PC-9 (cell line): ENCODE data around the gene BNC1. TPM values are rescaled to one million over a fixed set of nuclear protein-coding genes. Genes with fewer than 3 reads are reported as not detected.
A peak's percentile ranks its signal among the peaks of the same experiment; 100 is the strongest.

Source experiments
- BruUV-seq: library from RNA; stranded (reverse); fragments of 400-500 nt; replicated peaks from 2 replicates; lab custom pipeline; 2021; lab: Mats Ljungman, UMichigan
- CTCF ChIA-PET: fragments of 300-600 bp; sonication (Branson Sonifier 250); formaldehyde crosslinking; loops from one replicate; lab custom pipeline; 2022; ENCODE audit warnings: antibody characterized with exemption; lab: Charles Lee
- POLR2A ChIA-PET: fragments of 300-600 bp; sonication (Branson Sonifier 250); formaldehyde crosslinking; loops from one replicate; lab custom pipeline; 2022; ENCODE audit warnings: antibody characterized with exemption; ENCODE audit not compliant: unreplicated experiment; lab: Charles Lee
- DNase-seq, 2 experiments: peaks; one replicate each; pipeline versions ENCODE4 v3.0.0 to v3.0.0-alpha.2; 2015 to 2022; ENCODE audit warnings: mixed read lengths in 1 of 2
- H2AFZ ChIP-seq: fragments of 200-600 bp; sonication (generic); 2 replicates; pipeline ENCODE4 v1.8.1; 2017; ENCODE audit warnings: antibody characterized with exemption
- H3F3A ChIP-seq: fragments of 200-600 bp; sonication (generic); 2 replicates; pipeline ENCODE4 v1.8.1; 2017; ENCODE audit warnings: antibody characterized with exemption, mild to moderate bottlenecking, low read depth; ENCODE audit not compliant: insufficient read depth
- H3K27ac ChIP-seq: fragments of 200-600 bp; sonication (generic); 2 replicates; pipeline ENCODE4 v1.6.1; 2016; ENCODE audit warnings: mixed run types
- H3K27me3 ChIP-seq: fragments of 200-600 bp; sonication (generic); 2 replicates; pipeline ENCODE4 v1.6.1; 2016; ENCODE audit warnings: low read depth, mixed run types; ENCODE audit not compliant: insufficient read depth
- H3K36me3 ChIP-seq: fragments of 200-600 bp; sonication (generic); 2 replicates; pipeline ENCODE4 v1.6.1; 2016; ENCODE audit warnings: low read depth, mixed run types
- H3K4me1 ChIP-seq: fragments of 200-600 bp; sonication (generic); replicated peaks from 2 replicates; pipeline ENCODE4 v1.6.1; 2016; ENCODE audit warnings: mixed run types; ENCODE audit not compliant: insufficient read depth
- H3K4me2 ChIP-seq: fragments of 200-600 bp; sonication (generic); 2 replicates; pipeline ENCODE4 v1.6.1; 2017; ENCODE audit warnings: mixed run types
- H3K4me3 ChIP-seq: fragments of 200-600 bp; sonication (generic); 2 replicates; pipeline ENCODE4 v1.6.1; 2016; ENCODE audit warnings: mixed run types
- H3K79me2 ChIP-seq: fragments of 200-600 bp; sonication (generic); 2 replicates; pipeline ENCODE4 v1.6.1; 2017; ENCODE audit warnings: low read depth, mixed run types
- H3K9me2 ChIP-seq: fragments of 200-600 bp; sonication (generic); 2 replicates; pipeline ENCODE4 v1.8.1; 2017; ENCODE audit warnings: mild to moderate bottlenecking; ENCODE audit not compliant: insufficient read depth
- H3K9me3 ChIP-seq: fragments of 200-600 bp; sonication (generic); 2 replicates; pipeline ENCODE4 v1.8.1; 2016; ENCODE audit warnings: low read depth; ENCODE audit not compliant: insufficient read depth
- H4K20me1 ChIP-seq: fragments of 200-600 bp; sonication (generic); 2 replicates; pipeline ENCODE4 v1.8.1; 2017; ENCODE audit not compliant: insufficient read depth
- CTCF ChIP-seq: fragments of 200-600 bp; sonication (generic); conservative IDR thresholded peaks from 2 replicates; pipeline ENCODE4 v1.6.1; 2017; ENCODE audit warnings: mixed run types, antibody characterized with exemption, mild to moderate bottlenecking, moderate library complexity
- EZH2 ChIP-seq: fragments of 200-600 bp; sonication (generic); IDR thresholded peaks from 2 replicates; pipeline ENCODE4 v1.8.0; 2017; ENCODE audit warnings: antibody characterized with exemption, low read depth
- intact Hi-C: fragments of 100-400 bp; cut with micrococcal nuclease; formaldehyde crosslinking; loops from one replicate; pipeline ENCODE4 v1.10.0; 2022; ENCODE audit not compliant: unreplicated experiment
- total RNA-seq: library from RNA; stranded (reverse); gene quantifications from 2 replicates; pipeline ENCODE4 v1.2.3, GENCODE V29; 2021

BNC1 gene
- total RNA-seq, 1 experiment from 2014 or later: 0.83 TPM

GRCh38 chr15:83208367-83208661, 76.2 kb downstream of the BNC1 start:
- Histone ChIP-seq H3K4me1 (peaks cover 4% of the 10 kb centered on the region; the same call in 1 of the 2 replicates), H3K36me3 (no peaks in the 10 kb centered on the region), H3K4me2 (no peak overlapping the region), H3K27ac (no peak overlapping the region), H3F3A (no peaks in the 10 kb centered on the region; the same call in 1 of the 2 replicates), H3K79me2 (no peaks in the 10 kb centered on the region), H3K27me3 (no peaks in the 10 kb centered on the region), H3K9me2 (no peaks in the 10 kb centered on the region), H4K20me1 (no peaks in the 10 kb centered on the region), H2AFZ (no peak overlapping the region), H3K4me3 (no peak overlapping the region), H3K9me3 (no peaks in the 10 kb centered on the region)
- TF ChIP-seq CTCF: no peak
- TF ChIP-seq EZH2: no peak
- no peak for DNase-seq
- intact Hi-C loops: no loop called here
- BruUV-seq: no TSS peak
- ChIA-PET CTCF (no interaction called here), POLR2A (no interaction called here)

- DNase-seq: peak in 1 of 2 experiments; percentile 9
- Histone ChIP-seq H3K4me3 (no peak within 1 kb of the TSS), H3K9me2 (no peaks in the 10 kb centered on the region), H3K4me2 (no peak within 1 kb of the TSS), H3K27ac (no peak within 1 kb of the TSS), H3F3A (no peaks in the 10 kb centered on the region; the same call in 1 of the 2 replicates), H3K9me3 (no peaks in the 10 kb centered on the region), H2AFZ (no peak within 1 kb of the TSS), H4K20me1 (no peaks in the 10 kb centered on the region), H3K4me1 (peaks cover 4% of the 10 kb centered on the region; the same call in 1 of the 2 replicates), H3K36me3 (no peaks in the 10 kb centered on the region), H3K79me2 (no peaks in the 10 kb centered on the region), H3K27me3 (no peaks in the 10 kb centered on the region)
- CTCF ChIA-PET: interaction anchor here (0.5 kb wide), 1 partner anchor 87 kb away, joined by 11 read pairs; no protein-coding TSS in a partner anchor
- TF ChIP-seq EZH2 (no peak), CTCF (no peak)
- intact Hi-C loops: no loop called here
- POLR2A ChIA-PET: no interaction called here
- TSS peak; percentile 36 for BruUV-seq
Observed at GRCh38 chr15:83207660-83208366, 76.7 kb downstream of the BNC1 start, which contains the start of gene HDGFL3. Gene HDGFL3 (minus strand): TSS chr15:83207823. CDS start chr15:83207414, 409 bp downstream.

- CTCF ChIA-PET: interaction anchor here (0.5 kb wide), 1 partner anchor 87 kb away, joined by 11 read pairs; no protein-coding TSS in a partner anchor
Observed at GRCh38 chr15:83207009-83207659, 77.3 kb downstream of the BNC1 start.

More at GRCh38 chr15:83207009-83207659, 77.3 kb downstream of the BNC1 start:
- TF ChIP-seq EZH2 (no peak), CTCF (no peak)
- intact Hi-C loops: no loop called here
- H3K4me3 ChIP-seq: no peak overlapping the region
- no peak overlapping the region for H2AFZ ChIP-seq
- no peaks in the 10 kb centered on the region for H4K20me1 ChIP-seq
- no peaks in the 10 kb centered on the region; the same call in 1 of the 2 replicates for H3F3A ChIP-seq
- no peak for DNase-seq
- no peaks in the 10 kb centered on the region for H3K79me2 ChIP-seq
- no peaks in the 10 kb centered on the region for H3K36me3 ChIP-seq
- H3K27ac ChIP-seq: no peak overlapping the region
- H3K4me1 ChIP-seq: peaks cover 4% of the 10 kb centered on the region; the same call in 1 of the 2 replicates
- H3K9me3 ChIP-seq: no peaks in the 10 kb centered on the region
- no peaks in the 10 kb centered on the region for H3K9me2 ChIP-seq
- POLR2A ChIA-PET: no interaction called here
- no peaks in the 10 kb centered on the region for H3K27me3 ChIP-seq
- BruUV-seq: no TSS peak
- H3K4me2 ChIP-seq: no peak overlapping the region
